ENCODE measurements around the gene SYT1. TPM values are rescaled to one million over a fixed set of nuclear protein-coding genes. Genes with fewer than 3 reads are reported as not detected.

SYT1 gene
- polyA plus RNA-seq, 2 donors: 0.04 to 0.09 TPM

DNA sequence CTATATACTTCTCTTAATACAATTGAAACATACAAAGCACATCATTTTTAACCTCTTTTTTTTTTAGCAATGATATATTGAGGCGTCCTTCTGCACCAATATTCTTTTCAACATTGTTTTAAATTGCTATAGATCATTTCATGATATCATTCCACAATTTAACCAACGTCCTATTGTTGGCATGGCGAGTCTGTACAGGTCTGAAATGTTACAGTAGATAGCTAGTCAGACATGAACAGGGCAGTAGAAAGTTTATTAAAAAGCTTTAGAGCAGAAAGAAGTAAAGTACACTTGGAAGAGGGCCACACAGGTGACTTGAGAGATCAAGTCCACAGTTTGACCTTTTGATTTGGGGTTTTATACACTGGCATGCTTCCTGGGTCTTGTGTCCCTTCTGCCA lies 547.2 kb downstream of the SYT1 start:
- WGBS, 2 donors: 51% methylated on average over 3 of the region's 3 CpGs

DNA sequence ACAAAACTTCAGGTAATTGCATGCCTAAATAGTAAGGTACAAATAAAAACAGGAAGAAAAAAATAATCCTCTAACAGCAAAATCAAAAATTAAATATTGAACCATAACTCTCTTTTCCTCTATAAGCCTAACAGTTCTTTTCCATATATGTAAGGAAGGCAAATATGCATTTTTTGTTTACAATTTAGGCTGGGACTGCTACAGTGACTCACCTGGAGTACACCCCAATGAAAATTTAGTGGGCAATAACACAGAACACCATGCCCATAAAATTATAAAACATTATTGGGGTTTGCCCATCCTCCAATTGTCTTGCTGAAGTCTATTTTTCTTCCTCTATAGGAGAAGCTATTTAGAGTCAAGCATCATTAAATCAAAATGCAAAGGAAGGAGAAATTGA lies 549.2 kb downstream of the SYT1 start:
- Histone ChIP-seq H3K27me3 (ENCODE audit: control insufficient read depth in 1 of 2, insufficient read depth in 2 of 2, low read length in 2 of 2) (no peaks in the 10 kb centered on the region), H3K36me3 (ENCODE audit: control insufficient read depth in 2 of 2, insufficient read depth in 2 of 2, low read length in 1 of 2) (no peaks in the 10 kb centered on the region), H3K9me3 (ENCODE audit: control insufficient read depth in 2 of 2, insufficient read depth in 1 of 2, low read depth in 1 of 2, low read length in 1 of 2) (no peaks in the 10 kb centered on the region), H3K27ac (ENCODE audit: low read depth in 2 of 2, low read length in 1 of 2) (peak overlapping the region in 1 of 2 donors; percentile 29), H3K4me1 (ENCODE audit: control insufficient read depth in 2 of 2, insufficient read depth in 2 of 2, low read length in 1 of 2) (peaks cover 0 to 3% of the 10 kb centered on the region in 2 donors), H3K4me3 (ENCODE audit: low read depth in 1 of 2, low read length in 2 of 2) (no peak overlapping the region)

More for the DNA sequence above, 547.2 kb downstream of the SYT1 start:
- H3K36me3 ChIP-seq (ENCODE audit: control insufficient read depth in 2 of 2, insufficient read depth in 2 of 2, low read length in 1 of 2): no peaks in the 10 kb centered on the region
- no peak overlapping the region for H3K4me3 ChIP-seq (ENCODE audit: low read depth in 1 of 2, low read length in 2 of 2)
- no peaks in the 10 kb centered on the region for H3K9me3 ChIP-seq (ENCODE audit: control insufficient read depth in 2 of 2, insufficient read depth in 1 of 2, low read depth in 1 of 2, low read length in 1 of 2)
- H3K27ac ChIP-seq (ENCODE audit: low read depth in 2 of 2, low read length in 1 of 2): peak overlapping the region; percentile 33 to 68
- no peaks in the 10 kb centered on the region for H3K27me3 ChIP-seq (ENCODE audit: control insufficient read depth in 1 of 2, insufficient read depth in 2 of 2, low read length in 2 of 2)
- H3K4me1 ChIP-seq (ENCODE audit: control insufficient read depth in 2 of 2, insufficient read depth in 2 of 2, low read length in 1 of 2): peaks cover 0 to 3% of the 10 kb centered on the region in 2 donors

DNA sequence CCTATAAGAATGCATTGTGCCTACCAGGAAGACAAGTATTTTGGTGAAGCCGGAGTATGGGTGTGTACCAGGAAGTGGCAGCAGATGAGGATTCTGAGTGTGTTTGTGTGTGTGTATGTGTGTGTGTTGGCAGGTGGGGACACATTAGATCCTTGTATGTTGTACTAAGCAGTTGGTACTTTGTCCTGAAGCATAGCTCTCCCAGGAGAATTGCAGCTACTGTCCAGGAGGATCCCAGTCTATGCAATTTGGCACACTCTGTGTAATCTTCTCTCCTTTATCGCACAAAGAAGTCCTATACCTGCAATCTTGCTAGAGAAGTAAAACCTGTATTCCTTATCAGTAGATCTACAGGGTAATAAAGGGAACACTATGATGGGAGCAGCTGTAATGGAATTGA lies 549.7 kb downstream of the SYT1 start:
- Histone ChIP-seq H3K27me3 (ENCODE audit: control insufficient read depth in 1 of 2, insufficient read depth in 2 of 2, low read length in 2 of 2) (no peaks in the 10 kb centered on the region), H3K36me3 (ENCODE audit: control insufficient read depth in 2 of 2, insufficient read depth in 2 of 2, low read length in 1 of 2) (no peaks in the 10 kb centered on the region), H3K9me3 (ENCODE audit: control insufficient read depth in 2 of 2, insufficient read depth in 1 of 2, low read depth in 1 of 2, low read length in 1 of 2) (no peaks in the 10 kb centered on the region), H3K4me1 (ENCODE audit: control insufficient read depth in 2 of 2, insufficient read depth in 2 of 2, low read length in 1 of 2) (peaks cover 0 to 3% of the 10 kb centered on the region in 2 donors), H3K27ac (ENCODE audit: low read depth in 2 of 2, low read length in 1 of 2) (peak overlapping the region; percentile 29 to 73), H3K4me3 (ENCODE audit: low read depth in 1 of 2, low read length in 2 of 2) (no peak overlapping the region)
- 57 to 65% methylated on average over 2 of the region's 2 CpGs for WGBS, 2 donors

DNA sequence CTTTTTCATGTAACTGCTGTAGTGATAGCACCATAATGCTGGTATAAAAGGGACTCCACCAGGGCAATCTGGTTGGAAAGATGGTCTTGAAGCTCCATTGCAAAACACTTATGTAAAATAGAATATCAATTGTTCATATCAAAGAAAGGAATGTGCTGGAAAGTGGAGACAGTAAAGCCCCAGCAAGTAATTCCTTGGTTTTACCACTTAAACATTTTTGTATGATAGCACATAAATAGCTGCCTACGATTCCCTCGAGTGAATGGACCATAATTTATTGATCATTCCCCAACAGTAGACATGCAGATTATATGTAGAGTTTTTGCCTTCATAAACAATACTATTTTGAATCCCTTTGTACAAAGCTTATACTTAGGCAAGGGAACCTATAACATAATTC lies 550.7 kb downstream of the SYT1 start:
- no peaks in the 10 kb centered on the region for H3K9me3 ChIP-seq (ENCODE audit: control insufficient read depth in 2 of 2, insufficient read depth in 1 of 2, low read depth in 1 of 2, low read length in 1 of 2)
- peaks cover 0 to 3% of the 10 kb centered on the region in 2 donors for H3K4me1 ChIP-seq (ENCODE audit: control insufficient read depth in 2 of 2, insufficient read depth in 2 of 2, low read length in 1 of 2)
- 33 to 43% methylated on average over 2 of the region's 2 CpGs for WGBS, 2 donors
- H3K36me3 ChIP-seq (ENCODE audit: control insufficient read depth in 2 of 2, insufficient read depth in 2 of 2, low read length in 1 of 2): no peaks in the 10 kb centered on the region
- H3K27ac ChIP-seq (ENCODE audit: low read depth in 2 of 2, low read length in 1 of 2): no peak overlapping the region
- H3K4me3 ChIP-seq (ENCODE audit: low read depth in 1 of 2, low read length in 2 of 2): no peak overlapping the region
- H3K27me3 ChIP-seq (ENCODE audit: control insufficient read depth in 1 of 2, insufficient read depth in 2 of 2, low read length in 2 of 2): no peaks in the 10 kb centered on the region

DNA sequence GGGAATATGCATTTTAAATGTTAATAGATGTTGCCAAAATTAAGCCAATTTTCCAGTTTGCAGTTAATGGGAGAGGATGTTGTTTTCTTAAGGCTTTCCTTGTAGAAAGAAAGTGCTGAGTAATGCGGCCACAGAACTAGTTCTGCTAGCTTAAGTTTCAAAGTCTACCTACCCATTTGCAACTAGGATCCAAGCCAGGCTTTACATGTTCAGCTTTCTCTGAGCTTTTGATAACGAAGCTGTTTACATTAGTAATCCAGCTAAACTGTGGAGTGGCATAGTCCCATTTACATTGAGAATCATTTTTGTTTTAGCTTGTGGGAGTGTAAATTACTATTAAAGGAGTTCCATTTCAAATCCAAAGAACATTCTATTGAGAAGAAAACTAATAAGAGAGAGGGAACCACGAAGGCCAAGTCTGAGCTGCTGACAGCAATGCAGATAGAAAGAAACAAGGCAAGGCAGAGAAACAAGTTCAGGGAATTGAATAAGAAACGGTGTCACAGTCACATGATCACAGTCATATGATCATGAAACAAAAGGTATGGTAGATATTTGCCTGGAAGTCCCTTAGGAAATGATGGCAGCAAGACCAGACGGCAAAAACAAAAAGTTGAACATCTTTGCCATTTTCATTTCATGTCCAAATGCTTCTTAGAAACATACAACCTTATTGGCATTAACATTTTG lies 551.3 kb downstream of the SYT1 start:
- no peaks in the 10 kb centered on the region for H3K36me3 ChIP-seq (ENCODE audit: control insufficient read depth in 2 of 2, insufficient read depth in 2 of 2, low read length in 1 of 2)
- WGBS, 2 donors: 34 to 38% methylated on average over 5 of the region's 5 CpGs
- H3K27ac ChIP-seq (ENCODE audit: low read depth in 2 of 2, low read length in 1 of 2): peak overlapping the region in 1 of 2 donors; percentile 30
- no peaks in the 10 kb centered on the region for H3K9me3 ChIP-seq (ENCODE audit: control insufficient read depth in 2 of 2, insufficient read depth in 1 of 2, low read depth in 1 of 2, low read length in 1 of 2)
- H3K4me3 ChIP-seq (ENCODE audit: low read depth in 1 of 2, low read length in 2 of 2): no peak overlapping the region
- peaks cover 0 to 3% of the 10 kb centered on the region in 2 donors for H3K4me1 ChIP-seq (ENCODE audit: control insufficient read depth in 2 of 2, insufficient read depth in 2 of 2, low read length in 1 of 2)
- no peaks in the 10 kb centered on the region for H3K27me3 ChIP-seq (ENCODE audit: control insufficient read depth in 1 of 2, insufficient read depth in 2 of 2, low read length in 2 of 2)

DNA sequence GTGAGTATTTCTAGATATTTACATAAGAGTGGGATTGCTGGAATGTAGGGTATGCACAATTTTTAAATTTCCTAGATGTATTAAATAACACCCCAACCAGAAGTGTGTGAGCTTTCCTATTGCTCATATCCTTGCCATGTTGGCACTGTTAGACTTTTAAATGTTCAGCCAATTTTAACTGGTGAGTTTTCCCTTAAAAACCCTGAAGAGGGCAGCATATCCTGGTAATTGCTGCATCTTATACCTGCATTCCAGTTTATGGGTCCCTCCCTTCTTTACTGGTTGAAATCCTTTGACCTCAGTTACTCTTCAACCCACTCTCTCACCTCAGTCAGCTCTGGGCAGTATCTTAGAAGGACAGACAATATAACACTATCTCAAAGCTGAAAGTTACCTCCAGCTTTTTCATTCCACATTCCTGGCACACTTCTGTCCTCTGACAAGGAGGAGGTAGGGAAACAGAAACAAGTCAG lies 555.6 kb downstream of the SYT1 start:
- H3K4me1 ChIP-seq (ENCODE audit: control insufficient read depth in 2 of 2, insufficient read depth in 2 of 2, low read length in 1 of 2): peaks cover 0 to 2% of the 10 kb centered on the region in 2 donors

DNA sequence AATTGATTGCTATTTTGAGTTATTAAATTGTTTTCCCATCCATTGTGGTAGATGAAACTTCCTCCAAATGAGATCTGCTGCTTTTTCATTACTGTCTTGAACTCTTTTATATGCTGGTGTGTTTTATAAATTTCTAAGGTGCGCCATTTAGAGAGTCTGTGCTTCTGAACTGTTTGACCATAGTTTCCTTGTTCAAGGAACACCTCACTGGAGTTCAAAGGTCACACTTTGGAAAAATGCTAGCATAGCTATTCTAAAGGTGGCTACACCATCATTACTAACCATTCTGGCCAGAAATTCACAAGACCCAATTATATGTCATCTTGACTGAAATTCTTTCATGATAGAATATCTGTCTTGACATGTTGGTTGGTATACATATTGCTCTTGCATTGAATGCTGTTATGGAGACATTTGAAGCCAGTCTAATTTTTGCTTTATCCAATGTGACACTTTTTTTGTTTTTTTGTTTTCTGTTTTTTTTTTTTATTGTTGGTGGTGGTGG lies 556.7 kb downstream of the SYT1 start:
- no peak overlapping the region for H3K27ac ChIP-seq (ENCODE audit: low read depth in 2 of 2, low read length in 1 of 2)

More for the DNA sequence above, 555.6 kb downstream of the SYT1 start:
- H3K36me3 ChIP-seq (ENCODE audit: control insufficient read depth in 2 of 2, insufficient read depth in 2 of 2, low read length in 1 of 2): no peaks in the 10 kb centered on the region
- no peaks in the 10 kb centered on the region for H3K27me3 ChIP-seq (ENCODE audit: control insufficient read depth in 1 of 2, insufficient read depth in 2 of 2, low read length in 2 of 2)
- no peaks in the 10 kb centered on the region for H3K9me3 ChIP-seq (ENCODE audit: control insufficient read depth in 2 of 2, insufficient read depth in 1 of 2, low read depth in 1 of 2, low read length in 1 of 2)
- peak overlapping the region in 1 of 2 donors; percentile 15 for H3K27ac ChIP-seq (ENCODE audit: low read depth in 2 of 2, low read length in 1 of 2)
- no peak overlapping the region for H3K4me3 ChIP-seq (ENCODE audit: low read depth in 1 of 2, low read length in 2 of 2)

DNA sequence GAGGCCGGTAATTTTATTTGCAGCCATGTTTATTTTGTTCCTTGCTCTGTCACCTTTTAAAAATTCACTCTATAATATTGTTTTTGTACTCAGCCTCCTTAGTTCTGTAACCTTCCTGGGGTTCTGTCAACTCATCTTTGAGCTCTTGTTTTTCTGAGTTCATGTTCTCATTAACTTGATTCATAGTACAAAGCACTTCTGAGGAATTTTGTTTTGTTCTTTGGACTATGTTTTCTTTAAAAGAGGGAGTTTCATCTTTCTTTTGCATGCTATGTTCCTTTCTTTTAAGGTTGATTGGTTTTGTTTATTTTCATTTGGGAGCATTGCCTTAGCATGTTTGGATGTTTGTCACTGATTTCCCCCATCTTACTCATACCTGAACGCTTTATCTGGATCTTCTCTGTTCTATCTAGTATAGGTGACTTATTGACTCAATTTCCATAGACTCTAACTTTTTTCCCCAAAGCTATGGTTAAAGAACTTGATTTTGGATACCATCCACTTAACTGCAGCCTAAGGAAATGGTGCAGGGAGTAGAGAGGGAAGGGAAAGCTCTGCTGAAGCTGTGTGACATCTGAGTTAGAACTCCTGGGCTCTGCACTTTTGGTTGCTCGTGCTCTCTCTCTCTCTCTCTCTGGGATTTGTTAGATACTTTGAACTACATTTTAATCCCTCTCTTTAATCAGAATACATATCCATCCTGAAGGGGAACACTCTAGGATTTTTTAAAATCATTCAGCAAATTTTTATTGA lies 557.7 kb downstream of the SYT1 start:
- 61 to 69% methylated on average over 3 of the region's 3 CpGs for WGBS, 2 donors
- H3K27ac ChIP-seq (ENCODE audit: low read depth in 2 of 2, low read length in 1 of 2): no peak overlapping the region
- no peaks in the 10 kb centered on the region for H3K27me3 ChIP-seq (ENCODE audit: control insufficient read depth in 1 of 2, insufficient read depth in 2 of 2, low read length in 2 of 2)
- H3K4me1 ChIP-seq (ENCODE audit: control insufficient read depth in 2 of 2, insufficient read depth in 2 of 2, low read length in 1 of 2): peaks cover 0 to 2% of the 10 kb centered on the region in 2 donors
- H3K36me3 ChIP-seq (ENCODE audit: control insufficient read depth in 2 of 2, insufficient read depth in 2 of 2, low read length in 1 of 2): no peaks in the 10 kb centered on the region
- no peak overlapping the region for H3K4me3 ChIP-seq (ENCODE audit: low read depth in 1 of 2, low read length in 2 of 2)
- no peaks in the 10 kb centered on the region for H3K9me3 ChIP-seq (ENCODE audit: control insufficient read depth in 2 of 2, insufficient read depth in 1 of 2, low read depth in 1 of 2, low read length in 1 of 2)

More for the DNA sequence above, 556.7 kb downstream of the SYT1 start:
- no peaks in the 10 kb centered on the region for H3K27me3 ChIP-seq (ENCODE audit: control insufficient read depth in 1 of 2, insufficient read depth in 2 of 2, low read length in 2 of 2)
- no peaks in the 10 kb centered on the region for H3K9me3 ChIP-seq (ENCODE audit: control insufficient read depth in 2 of 2, insufficient read depth in 1 of 2, low read depth in 1 of 2, low read length in 1 of 2)
- peaks cover 0 to 2% of the 10 kb centered on the region in 2 donors for H3K4me1 ChIP-seq (ENCODE audit: control insufficient read depth in 2 of 2, insufficient read depth in 2 of 2, low read length in 1 of 2)
- no peaks in the 10 kb centered on the region for H3K36me3 ChIP-seq (ENCODE audit: control insufficient read depth in 2 of 2, insufficient read depth in 2 of 2, low read length in 1 of 2)
- H3K4me3 ChIP-seq (ENCODE audit: low read depth in 1 of 2, low read length in 2 of 2): no peak overlapping the region
- WGBS, 2 donors: 89 to 95% methylated on average over 1 of the region's 1 CpG

DNA sequence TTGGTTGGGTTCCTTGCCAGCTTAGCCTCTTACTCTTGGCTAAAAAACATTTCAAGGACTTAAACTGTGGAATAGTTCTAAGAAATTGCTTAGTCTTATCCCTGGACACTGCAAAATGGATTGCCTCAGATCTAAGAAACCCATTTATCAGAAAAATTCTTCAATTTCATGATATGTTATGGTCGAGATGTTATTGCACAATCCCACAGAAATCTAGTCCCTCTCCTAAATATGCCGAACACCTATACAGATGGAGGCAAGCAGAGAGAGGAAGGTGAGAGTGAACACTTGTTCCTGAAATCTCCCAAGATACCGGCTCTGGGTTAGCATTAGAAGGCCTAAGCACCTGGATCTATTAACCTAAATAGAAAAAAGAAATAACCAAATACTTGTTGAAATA lies 559.0 kb downstream of the SYT1 start:
- H3K36me3 ChIP-seq (ENCODE audit: control insufficient read depth in 2 of 2, insufficient read depth in 2 of 2, low read length in 1 of 2): no peaks in the 10 kb centered on the region
- WGBS, 2 donors: 88 to 92% methylated on average over 3 of the region's 3 CpGs
- no peaks in the 10 kb centered on the region for H3K9me3 ChIP-seq (ENCODE audit: control insufficient read depth in 2 of 2, insufficient read depth in 1 of 2, low read depth in 1 of 2, low read length in 1 of 2)
- peaks cover 0 to 3% of the 10 kb centered on the region in 2 donors for H3K4me1 ChIP-seq (ENCODE audit: control insufficient read depth in 2 of 2, insufficient read depth in 2 of 2, low read length in 1 of 2)
- H3K27ac ChIP-seq (ENCODE audit: low read depth in 2 of 2, low read length in 1 of 2): no peak overlapping the region
- H3K4me3 ChIP-seq (ENCODE audit: low read depth in 1 of 2, low read length in 2 of 2): no peak overlapping the region
- H3K27me3 ChIP-seq (ENCODE audit: control insufficient read depth in 1 of 2, insufficient read depth in 2 of 2, low read length in 2 of 2): no peaks in the 10 kb centered on the region

Data from esophagus (tissue), 2 donors.